Ishikawa (cell line): ENCODE measurements around the gene RGPD4.

Experiments
- CEBPB ChIP-seq: IDR thresholded peaks from 2 replicates; pipeline ENCODE4 v1.6.1; 2012
- CREB1 ChIP-seq: IDR thresholded peaks from 2 replicates; pipeline ENCODE4 v1.6.1; 2012; ENCODE audit warnings: low read depth
- EGR1 ChIP-seq: IDR thresholded peaks from 2 replicates; pipeline ENCODE4 v1.6.1; 2012
- EP300 ChIP-seq: IDR thresholded peaks from 2 replicates; pipeline ENCODE4 v1.6.1; 2012; ENCODE audit warnings: borderline replicate concordance
- FOXM1 ChIP-seq: IDR thresholded peaks from 2 replicates; pipeline ENCODE4 v1.6.1; 2012; ENCODE audit warnings: low read depth, borderline replicate concordance
- NFIC ChIP-seq: IDR thresholded peaks from 2 replicates; pipeline ENCODE4 v1.6.1; 2012
- RAD21 ChIP-seq: IDR thresholded peaks from 2 replicates; pipeline ENCODE4 v1.6.1; 2012; ENCODE audit warnings: low read depth
- TAF1 ChIP-seq: IDR thresholded peaks from 2 replicates; pipeline ENCODE4 v1.6.1; 2012; ENCODE audit warnings: low read depth, mild to moderate bottlenecking
- TCF12 ChIP-seq: IDR thresholded peaks from 2 replicates; pipeline ENCODE4 v1.6.1; 2012; ENCODE audit warnings: low read depth
- TEAD4 ChIP-seq: IDR thresholded peaks from 2 replicates; pipeline ENCODE4 v1.6.1; 2012
- YY1 ChIP-seq: IDR thresholded peaks from 2 replicates; pipeline ENCODE4 v1.6.1; 2012; ENCODE audit warnings: low read depth
- ZBTB7A ChIP-seq: IDR thresholded peaks from 2 replicates; pipeline ENCODE4 v1.6.1; 2012; ENCODE audit warnings: low read depth
- TF ChIP-seq, protein P1 (sequence below): IDR thresholded peaks from 2 replicates; pipeline ENCODE4 v1.6.1; 2012
- TF ChIP-seq, protein P2 (sequence below): IDR thresholded peaks from 2 replicates; pipeline ENCODE4 v1.6.1; 2012
- TF ChIP-seq, protein P3 (sequence below): IDR thresholded peaks from 2 replicates; pipeline ENCODE4 v1.6.1; 2012; ENCODE audit warnings: low read depth, mild to moderate bottlenecking

Gene RGPD4

DNA sequence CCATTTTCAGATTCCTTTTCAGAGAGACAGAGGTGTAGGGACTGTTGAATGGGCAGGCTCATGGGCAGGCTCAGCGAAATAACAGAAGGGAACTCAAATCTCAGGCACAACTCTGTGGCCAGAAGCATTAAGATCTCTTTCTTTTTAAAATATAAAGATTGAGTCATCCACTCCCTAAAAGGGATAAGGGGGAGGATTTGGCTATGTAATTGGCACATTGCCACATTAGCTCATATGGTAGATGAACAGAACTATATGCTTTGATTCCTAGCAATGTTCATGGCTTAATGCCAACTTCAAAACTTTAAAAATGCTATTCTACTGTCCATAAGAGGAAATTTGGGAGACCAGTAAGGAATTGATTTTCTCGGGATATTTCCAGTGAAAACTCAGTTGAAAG, 105.8 kb downstream of the RGPD4 start:
- no peak; the same call in 1 of the 2 replicates for TF ChIP-seq NFIC
- TF ChIP-seq CEBPB = no peak
- TF ChIP-seq YY1 = no peak
- no peak for TF ChIP-seq FOXM1
- no peak for TF ChIP-seq TAF1
- no peak for TF ChIP-seq ZBTB7A
- TF ChIP-seq, protein P1, sequence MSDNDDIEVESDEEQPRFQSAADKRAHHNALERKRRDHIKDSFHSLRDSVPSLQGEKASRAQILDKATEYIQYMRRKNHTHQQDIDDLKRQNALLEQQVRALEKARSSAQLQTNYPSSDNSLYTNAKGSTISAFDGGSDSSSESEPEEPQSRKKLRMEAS = no peak
- TF ChIP-seq, protein P2, sequence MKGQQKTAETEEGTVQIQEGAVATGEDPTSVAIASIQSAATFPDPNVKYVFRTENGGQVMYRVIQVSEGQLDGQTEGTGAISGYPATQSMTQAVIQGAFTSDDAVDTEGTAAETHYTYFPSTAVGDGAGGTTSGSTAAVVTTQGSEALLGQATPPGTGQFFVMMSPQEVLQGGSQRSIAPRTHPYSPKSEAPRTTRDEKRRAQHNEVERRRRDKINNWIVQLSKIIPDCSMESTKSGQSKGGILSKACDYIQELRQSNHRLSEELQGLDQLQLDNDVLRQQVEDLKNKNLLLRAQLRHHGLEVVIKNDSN = no peak
- no peak for TF ChIP-seq TEAD4
- TF ChIP-seq, protein P3, sequence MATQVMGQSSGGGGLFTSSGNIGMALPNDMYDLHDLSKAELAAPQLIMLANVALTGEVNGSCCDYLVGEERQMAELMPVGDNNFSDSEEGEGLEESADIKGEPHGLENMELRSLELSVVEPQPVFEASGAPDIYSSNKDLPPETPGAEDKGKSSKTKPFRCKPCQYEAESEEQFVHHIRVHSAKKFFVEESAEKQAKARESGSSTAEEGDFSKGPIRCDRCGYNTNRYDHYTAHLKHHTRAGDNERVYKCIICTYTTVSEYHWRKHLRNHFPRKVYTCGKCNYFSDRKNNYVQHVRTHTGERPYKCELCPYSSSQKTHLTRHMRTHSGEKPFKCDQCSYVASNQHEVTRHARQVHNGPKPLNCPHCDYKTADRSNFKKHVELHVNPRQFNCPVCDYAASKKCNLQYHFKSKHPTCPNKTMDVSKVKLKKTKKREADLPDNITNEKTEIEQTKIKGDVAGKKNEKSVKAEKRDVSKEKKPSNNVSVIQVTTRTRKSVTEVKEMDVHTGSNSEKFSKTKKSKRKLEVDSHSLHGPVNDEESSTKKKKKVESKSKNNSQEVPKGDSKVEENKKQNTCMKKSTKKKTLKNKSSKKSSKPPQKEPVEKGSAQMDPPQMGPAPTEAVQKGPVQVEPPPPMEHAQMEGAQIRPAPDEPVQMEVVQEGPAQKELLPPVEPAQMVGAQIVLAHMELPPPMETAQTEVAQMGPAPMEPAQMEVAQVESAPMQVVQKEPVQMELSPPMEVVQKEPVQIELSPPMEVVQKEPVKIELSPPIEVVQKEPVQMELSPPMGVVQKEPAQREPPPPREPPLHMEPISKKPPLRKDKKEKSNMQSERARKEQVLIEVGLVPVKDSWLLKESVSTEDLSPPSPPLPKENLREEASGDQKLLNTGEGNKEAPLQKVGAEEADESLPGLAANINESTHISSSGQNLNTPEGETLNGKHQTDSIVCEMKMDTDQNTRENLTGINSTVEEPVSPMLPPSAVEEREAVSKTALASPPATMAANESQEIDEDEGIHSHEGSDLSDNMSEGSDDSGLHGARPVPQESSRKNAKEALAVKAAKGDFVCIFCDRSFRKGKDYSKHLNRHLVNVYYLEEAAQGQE = no peak
- no peak for TF ChIP-seq EP300
- no peak for TF ChIP-seq RAD21
- TF ChIP-seq TCF12 = no peak
- no peak for TF ChIP-seq CREB1
- no peak for TF ChIP-seq EGR1

DNA sequence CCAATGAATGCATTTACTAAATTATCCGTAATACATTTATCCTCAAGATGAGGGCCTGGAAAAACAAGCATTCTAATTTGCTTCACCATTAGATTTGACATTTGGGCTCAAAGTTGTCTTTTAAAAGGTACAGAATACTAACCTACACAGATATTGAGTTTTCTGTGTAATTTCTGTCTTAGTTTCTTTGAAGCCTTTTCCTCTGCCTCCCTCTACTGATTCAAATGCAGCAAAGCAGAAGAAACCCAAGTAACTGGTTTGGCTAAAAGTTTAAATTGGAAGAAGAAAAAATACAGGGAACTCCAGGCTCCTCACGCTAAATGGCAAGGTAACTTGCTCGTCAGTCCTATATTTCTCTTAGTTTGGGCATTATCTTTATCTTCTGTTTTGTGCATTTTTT, 106.3 kb downstream of the RGPD4 start:
- TF ChIP-seq EGR1 (no peak), RAD21 (peak; percentile 58)

DNA sequence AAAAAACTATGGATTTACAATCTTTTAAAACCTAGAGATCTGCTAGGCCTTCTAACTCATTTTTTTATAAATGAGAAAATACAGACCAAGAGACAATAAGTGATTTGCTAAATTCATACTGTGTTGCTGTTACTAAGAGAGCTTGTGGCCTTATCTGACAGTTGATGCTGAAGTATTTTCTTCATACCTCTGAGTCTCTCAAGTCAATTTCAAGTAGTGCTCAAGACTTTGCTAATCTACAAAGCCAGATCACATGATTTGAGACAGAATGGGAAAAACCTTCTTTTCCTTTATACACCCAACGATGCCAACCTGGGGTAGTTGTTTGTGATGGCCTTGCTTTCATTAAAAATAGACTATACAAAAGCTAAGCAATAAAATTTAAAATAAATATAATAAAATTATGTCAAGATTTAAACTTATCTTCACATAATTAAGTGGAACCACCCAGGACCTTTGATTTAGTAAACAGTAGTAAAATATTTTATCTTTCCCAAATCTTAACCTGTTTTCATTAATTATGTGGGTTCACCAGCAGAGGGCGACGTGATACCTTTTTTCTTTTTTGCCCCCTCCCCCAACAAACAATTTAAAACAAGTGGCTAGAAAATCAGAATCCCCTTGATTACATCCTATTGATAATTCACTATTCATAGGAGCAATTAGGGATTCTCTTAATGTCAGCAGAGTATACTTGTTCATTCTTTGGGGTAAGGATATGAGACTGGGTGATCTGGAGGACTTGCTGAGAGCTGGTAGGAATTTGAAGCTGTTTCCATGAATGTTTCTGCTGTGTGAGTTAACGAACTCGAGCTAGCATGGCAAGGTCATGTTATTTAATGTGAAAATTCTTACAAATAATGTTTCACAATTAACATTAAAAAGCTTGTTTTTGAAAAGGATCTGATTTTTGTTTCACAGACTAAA, 110.0 kb downstream of the RGPD4 start:
- TF ChIP-seq ZBTB7A (no peak), RAD21 (peak; percentile 74), FOXM1 (no peak)
- TF ChIP-seq, protein P3 = no peak
